ENCODE measurements around the gene RPL36.

GRCh38 chr19:5677580-5677979, 12.5 kb upstream of the RPL36 start:
- no peak for TF ChIP-seq EZH2 (IDR thresholded peaks at IDR 0.05; ENCODE audit: borderline replicate concordance)
- no peak for TF ChIP-seq CTCF (IDR thresholded peaks at IDR 0.05; ENCODE audit: poor library complexity)
- TF ChIP-seq EZH2phosphoT487 (IDR thresholded peaks at IDR 0.05; ENCODE audit: low read depth, severe bottlenecking, unreplicated experiment): no peak

Measured in hepatocyte (in vitro differentiated cells).